SK-N-SH (cell line): ENCODE data around the gene TRIM28. TPM values are rescaled to one million over a fixed set of nuclear protein-coding genes. Genes with fewer than 3 reads are reported as not detected.

Experiments used
- CTCF ChIA-PET: fragments of 300-600, 350-600 bp; formaldehyde crosslinking; extraction: SDS; loops from one replicate; lab custom pipeline; 2021; lab: Yijun Ruan, JAX
- POLR2A ChIA-PET: fragments of 350-600 bp; sonication (Branson Sonifier 250); formaldehyde crosslinking; extraction: SDS; loops from one replicate; lab custom pipeline; 2020; ENCODE audit warnings: antibody characterized with exemption, inconsistent platforms; lab: Yijun Ruan, JAX
- DNase-seq: peaks from one replicate; pipeline ENCODE4 v3.0.0; 2012
- H2AFZ ChIP-seq: fragments of 200-600 bp; sonication (generic); 2 replicates; pipeline ENCODE4 v1.8.1; 2016; ENCODE audit warnings: antibody characterized with exemption, mild to moderate bottlenecking, low read depth
- H3F3A ChIP-seq: fragments of 200-600 bp; sonication (generic); replicated peaks from 2 replicates; pipeline ENCODE3; 2016; ENCODE audit warnings: antibody characterized with exemption, mild to moderate bottlenecking; ENCODE audit not compliant: insufficient read depth
- H3K27ac ChIP-seq, 2 experiments: fragments of 200-500 bp in 1 of 2; fragments of 200-600 bp in 1 of 2; sonication (Bioruptor generic) in 1 of 2; sonication (generic), shearing (Covaris generic) in 1 of 2; 2 replicates each; pipeline versions ENCODE4 v1.5.1 to v1.6.1; 2014 to 2016; ENCODE audit warnings: low read depth in 2 of 2, inconsistent platforms in 1 of 2, low read length in 1 of 2, mild to moderate bottlenecking in 1 of 2, mixed read lengths in 1 of 2
- H3K27me3 ChIP-seq: fragments of 200-600 bp; sonication (generic), shearing (Covaris generic); 2 replicates; pipeline ENCODE4 v1.6.1; 2016; ENCODE audit warnings: mixed run types; ENCODE audit not compliant: insufficient read depth
- H3K36me3 ChIP-seq, 2 experiments: fragments of 200-500 bp in 1 of 2; fragments of 200-600 bp in 1 of 2; sonication (Bioruptor generic) in 1 of 2; sonication (generic) in 1 of 2; replicated peaks in 1 of 2; 2 replicates each; pipeline versions ENCODE3 to v1.5.1; 2014 to 2016; ENCODE audit warnings: low read length in 1 of 2, mild to moderate bottlenecking in 1 of 2; ENCODE audit not compliant: insufficient read depth in 2 of 2, control insufficient read depth in 1 of 2
- H3K4me1 ChIP-seq, 2 experiments: fragments of 200-500 bp in 1 of 2; fragments of 200-600 bp in 1 of 2; sonication (Bioruptor generic) in 1 of 2; sonication (generic), shearing (Covaris generic) in 1 of 2; 2 replicates each; pipeline versions ENCODE4 v1.5.1 to v1.6.1; 2014 to 2016; ENCODE audit warnings: low read depth in 1 of 2, low read length in 1 of 2, mixed run types in 1 of 2; ENCODE audit not compliant: insufficient read depth in 2 of 2, control insufficient read depth in 1 of 2
- H3K4me2 ChIP-seq: fragments of 200-600 bp; sonication (generic), shearing (Covaris generic); 2 replicates; pipeline ENCODE4 v1.6.1; 2017; ENCODE audit warnings: mixed run types
- H3K4me3 ChIP-seq, 2 experiments: fragments of 200-500 bp in 1 of 2; fragments of 200-600 bp in 1 of 2; sonication (Bioruptor generic) in 1 of 2; sonication (generic), shearing (Covaris generic) in 1 of 2; 2 replicates each; pipeline versions ENCODE4 v1.5.1 to v1.8.1; 2014 to 2016; ENCODE audit warnings: low read depth in 2 of 2, inconsistent platforms in 1 of 2, low read length in 1 of 2, mild to moderate bottlenecking in 1 of 2, mixed read lengths in 1 of 2, moderate library complexity in 1 of 2
- H3K79me2 ChIP-seq: fragments of 200-600 bp; sonication (generic); 2 replicates; pipeline ENCODE4 v1.8.1; 2017; ENCODE audit warnings: mild to moderate bottlenecking; ENCODE audit not compliant: insufficient read depth
- H3K9ac ChIP-seq: fragments of 200-600 bp; sonication (generic); 2 replicates; pipeline ENCODE4 v1.6.1; 2017; ENCODE audit warnings: mixed run types
- H3K9me2 ChIP-seq: fragments of 200-600 bp; sonication (generic); 2 replicates; pipeline ENCODE4 v1.6.1; 2017; ENCODE audit warnings: mixed run types
- H3K9me3 ChIP-seq: fragments of 200-600 bp; sonication (generic); 2 replicates; pipeline ENCODE4 v1.6.1; 2017; ENCODE audit warnings: mixed run types, mild to moderate bottlenecking, moderate library complexity
- H4K20me1 ChIP-seq: fragments of 200-600 bp; sonication (generic); 2 replicates; pipeline ENCODE4 v1.6.1; 2017; ENCODE audit warnings: mild to moderate bottlenecking, mixed run types; ENCODE audit not compliant: insufficient read depth
- CHD2 ChIP-seq: fragments of 150-350 bp; IDR thresholded peaks from 2 replicates; pipeline ENCODE4 v1.6.1; 2018; ENCODE audit warnings: low read length; ENCODE audit not compliant: partially characterized antibody
- ELF1 ChIP-seq: IDR thresholded peaks from 2 replicates; pipeline ENCODE4 v1.4.0; 2012
- FOXJ3 ChIP-seq: sonication (generic); formaldehyde crosslinking; IDR thresholded peaks from 2 replicates; pipeline ENCODE4 v1.5.1; 2020; ENCODE audit warnings: mild to moderate bottlenecking, missing genetic modification reagents
- FOXM1 ChIP-seq: IDR thresholded peaks from 2 replicates; pipeline ENCODE4 v1.4.0; 2012; ENCODE audit warnings: low read depth, mild to moderate bottlenecking
- GABPA ChIP-seq: IDR thresholded peaks from 2 replicates; pipeline ENCODE4 v1.4.0; 2012; ENCODE audit warnings: low read depth, mild to moderate bottlenecking
- GATA2 ChIP-seq: sonication (generic); formaldehyde crosslinking; IDR thresholded peaks from 2 replicates; pipeline ENCODE4 v1.5.0; 2020; ENCODE audit warnings: mild to moderate bottlenecking, missing genetic modification reagents
- JUND ChIP-seq: IDR thresholded peaks from 2 replicates; pipeline ENCODE4 v1.4.0; 2012
- MEF2A ChIP-seq: IDR thresholded peaks from 2 replicates; pipeline ENCODE4 v1.4.0; 2012; ENCODE audit warnings: low read depth, borderline replicate concordance
- POLR2AphosphoS5 ChIP-seq: IDR thresholded peaks from 2 replicates; pipeline ENCODE4 v1.6.1; 2012; ENCODE audit warnings: low read depth, low read length
- RAD21 ChIP-seq: IDR thresholded peaks from 2 replicates; pipeline ENCODE4 v1.6.1; 2012; ENCODE audit warnings: mild to moderate bottlenecking, low read length
- RCOR1 ChIP-seq: fragments of 150-350 bp; IDR thresholded peaks from 2 replicates; pipeline ENCODE4 v1.6.1; 2017; ENCODE audit warnings: antibody characterized with exemption, low read length
- RFX5 ChIP-seq: IDR thresholded peaks from 2 replicates; pipeline ENCODE4 v1.6.1; 2012; ENCODE audit warnings: mild to moderate bottlenecking, improper control_type of control experiment, low read length
- SMC3 ChIP-seq: IDR thresholded peaks from 2 replicates; pipeline ENCODE4 v1.6.1; 2012; ENCODE audit warnings: low read depth, low read length, improper control_type of control experiment
- TAF1 ChIP-seq: IDR thresholded peaks from 2 replicates; pipeline ENCODE4 v1.6.1; 2012; ENCODE audit warnings: low read depth, mild to moderate bottlenecking, low read length, moderate library complexity, borderline replicate concordance
- TEAD4 ChIP-seq: IDR thresholded peaks from 2 replicates; pipeline ENCODE4 v1.4.0; 2012; ENCODE audit warnings: mild to moderate bottlenecking, borderline replicate concordance; ENCODE audit not compliant: insufficient read depth
- WGBS: methylation state at CpG from one replicate; pipeline ENCODE4 v1.1.6; 2017; ENCODE audit warnings: low lambda C conversion rate; 5-methylcytosine and 5-hydroxymethylcytosine counted together
- polyA plus RNA-seq, 3 experiments: library from polyadenylated mRNA; depleted of rRNA; stranded (reverse); fragments of >200 nt; gene quantifications; 2 replicates each; pipeline ENCODE4 v1.2.3, GENCODE V29; 2012
- TF ChIP-seq, protein P1 (sequence below): IDR thresholded peaks from 2 replicates; pipeline ENCODE4; 2012
- TF ChIP-seq, protein P2 (sequence below): fragments of 200-600 bp; sonication (generic); IDR thresholded peaks from 2 replicates; pipeline ENCODE4 v1.6.1; 2017; ENCODE audit warnings: antibody characterized with exemption, mild to moderate bottlenecking, moderate library complexity
- TF ChIP-seq, protein P3 (sequence below): IDR thresholded peaks from 2 replicates; pipeline ENCODE4 v1.6.1; 2012; ENCODE audit warnings: mild to moderate bottlenecking, low read depth, low read length, moderate library complexity

The TRIM28 gene
- polyA plus RNA-seq, 1 of the 3 experiments (the other 2 are of a cell fraction): 594 TPM

DNA sequence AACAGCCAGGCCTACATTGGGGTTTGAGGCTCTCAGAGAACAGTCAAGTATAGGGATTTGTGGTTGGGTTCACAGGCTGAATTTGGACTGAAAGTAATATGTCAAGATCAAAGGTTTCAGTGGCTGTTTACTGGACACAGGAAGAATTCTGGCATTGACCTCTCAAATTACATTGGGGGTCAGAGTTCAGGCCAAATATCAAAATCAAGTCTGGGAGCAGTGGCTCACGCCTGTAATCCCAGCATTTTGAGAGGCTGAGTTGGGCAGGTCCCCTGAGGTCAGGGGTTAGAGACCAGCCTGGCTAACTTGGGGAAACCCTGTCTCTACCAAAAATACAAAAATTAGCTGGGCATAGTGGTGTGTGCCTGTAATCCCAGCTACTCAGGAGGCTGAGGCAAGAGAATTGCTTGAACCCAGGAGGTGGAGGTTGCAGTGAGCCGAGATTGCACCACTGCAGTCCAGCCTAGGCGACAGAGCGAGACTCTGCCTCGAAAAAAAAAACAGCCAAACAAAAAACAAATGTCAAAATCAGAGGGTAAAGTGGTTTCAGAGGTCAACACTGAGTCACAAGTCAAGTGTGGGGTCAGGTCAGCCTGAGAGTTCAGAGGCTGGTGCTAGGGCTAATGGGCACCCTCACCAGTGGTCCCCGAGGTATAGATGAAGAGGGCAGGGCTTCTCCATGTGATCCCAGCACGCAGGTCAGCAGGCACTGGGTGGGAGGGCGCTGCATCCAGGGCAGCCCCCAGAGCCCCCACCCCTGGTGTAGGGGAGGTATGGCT, 33.6 kb upstream of the TRIM28 start:
- H3K27me3 ChIP-seq: no peaks in the 10 kb centered on the region
- no peak overlapping the region for H3K27ac ChIP-seq
- peaks cover 18% of the 10 kb centered on the region for H3K79me2 ChIP-seq
- DNase-seq: no peak
- peaks cover 6 to 9% of the 10 kb centered on the region in 2 experiments for H3K36me3 ChIP-seq
- peaks cover 0 to 10% of the 10 kb centered on the region in 2 experiments; a peak in 1 of 4 replicates for H3K4me1 ChIP-seq
- CTCF ChIA-PET: interaction anchor here (6.9 kb wide), 1 partner anchor 9 kb away, joined by 30 read pairs; the partner anchor contains the start of gene ZBTB45
- H2AFZ ChIP-seq: no peak overlapping the region
- H3K9ac ChIP-seq: no peak overlapping the region
- no peak overlapping the region for H3K4me2 ChIP-seq
- H4K20me1 ChIP-seq: no peaks in the 10 kb centered on the region
- TF ChIP-seq MEF2A (no peak), FOXJ3 (CRISPR knock-in tag) (no peak), GATA2 (CRISPR knock-in tag) (no peak), RCOR1 (no peak), GABPA (no peak), TEAD4 (no peak), RFX5 (no peak), TAF1 (no peak), SMC3 (no peak), CHD2 (no peak), FOXM1 (no peak), ELF1 (no peak), POLR2AphosphoS5 (no peak), JUND (no peak), RAD21 (no peak)
- TF ChIP-seq, protein P1, sequence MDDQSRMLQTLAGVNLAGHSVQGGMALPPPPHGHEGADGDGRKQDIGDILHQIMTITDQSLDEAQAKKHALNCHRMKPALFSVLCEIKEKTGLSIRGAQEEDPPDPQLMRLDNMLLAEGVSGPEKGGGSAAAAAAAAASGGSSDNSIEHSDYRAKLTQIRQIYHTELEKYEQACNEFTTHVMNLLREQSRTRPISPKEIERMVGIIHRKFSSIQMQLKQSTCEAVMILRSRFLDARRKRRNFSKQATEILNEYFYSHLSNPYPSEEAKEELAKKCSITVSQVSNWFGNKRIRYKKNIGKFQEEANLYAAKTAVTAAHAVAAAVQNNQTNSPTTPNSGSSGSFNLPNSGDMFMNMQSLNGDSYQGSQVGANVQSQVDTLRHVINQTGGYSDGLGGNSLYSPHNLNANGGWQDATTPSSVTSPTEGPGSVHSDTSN: no peak
- TF ChIP-seq, protein P2, sequence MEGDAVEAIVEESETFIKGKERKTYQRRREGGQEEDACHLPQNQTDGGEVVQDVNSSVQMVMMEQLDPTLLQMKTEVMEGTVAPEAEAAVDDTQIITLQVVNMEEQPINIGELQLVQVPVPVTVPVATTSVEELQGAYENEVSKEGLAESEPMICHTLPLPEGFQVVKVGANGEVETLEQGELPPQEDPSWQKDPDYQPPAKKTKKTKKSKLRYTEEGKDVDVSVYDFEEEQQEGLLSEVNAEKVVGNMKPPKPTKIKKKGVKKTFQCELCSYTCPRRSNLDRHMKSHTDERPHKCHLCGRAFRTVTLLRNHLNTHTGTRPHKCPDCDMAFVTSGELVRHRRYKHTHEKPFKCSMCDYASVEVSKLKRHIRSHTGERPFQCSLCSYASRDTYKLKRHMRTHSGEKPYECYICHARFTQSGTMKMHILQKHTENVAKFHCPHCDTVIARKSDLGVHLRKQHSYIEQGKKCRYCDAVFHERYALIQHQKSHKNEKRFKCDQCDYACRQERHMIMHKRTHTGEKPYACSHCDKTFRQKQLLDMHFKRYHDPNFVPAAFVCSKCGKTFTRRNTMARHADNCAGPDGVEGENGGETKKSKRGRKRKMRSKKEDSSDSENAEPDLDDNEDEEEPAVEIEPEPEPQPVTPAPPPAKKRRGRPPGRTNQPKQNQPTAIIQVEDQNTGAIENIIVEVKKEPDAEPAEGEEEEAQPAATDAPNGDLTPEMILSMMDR: no peak
- TF ChIP-seq, protein P3, sequence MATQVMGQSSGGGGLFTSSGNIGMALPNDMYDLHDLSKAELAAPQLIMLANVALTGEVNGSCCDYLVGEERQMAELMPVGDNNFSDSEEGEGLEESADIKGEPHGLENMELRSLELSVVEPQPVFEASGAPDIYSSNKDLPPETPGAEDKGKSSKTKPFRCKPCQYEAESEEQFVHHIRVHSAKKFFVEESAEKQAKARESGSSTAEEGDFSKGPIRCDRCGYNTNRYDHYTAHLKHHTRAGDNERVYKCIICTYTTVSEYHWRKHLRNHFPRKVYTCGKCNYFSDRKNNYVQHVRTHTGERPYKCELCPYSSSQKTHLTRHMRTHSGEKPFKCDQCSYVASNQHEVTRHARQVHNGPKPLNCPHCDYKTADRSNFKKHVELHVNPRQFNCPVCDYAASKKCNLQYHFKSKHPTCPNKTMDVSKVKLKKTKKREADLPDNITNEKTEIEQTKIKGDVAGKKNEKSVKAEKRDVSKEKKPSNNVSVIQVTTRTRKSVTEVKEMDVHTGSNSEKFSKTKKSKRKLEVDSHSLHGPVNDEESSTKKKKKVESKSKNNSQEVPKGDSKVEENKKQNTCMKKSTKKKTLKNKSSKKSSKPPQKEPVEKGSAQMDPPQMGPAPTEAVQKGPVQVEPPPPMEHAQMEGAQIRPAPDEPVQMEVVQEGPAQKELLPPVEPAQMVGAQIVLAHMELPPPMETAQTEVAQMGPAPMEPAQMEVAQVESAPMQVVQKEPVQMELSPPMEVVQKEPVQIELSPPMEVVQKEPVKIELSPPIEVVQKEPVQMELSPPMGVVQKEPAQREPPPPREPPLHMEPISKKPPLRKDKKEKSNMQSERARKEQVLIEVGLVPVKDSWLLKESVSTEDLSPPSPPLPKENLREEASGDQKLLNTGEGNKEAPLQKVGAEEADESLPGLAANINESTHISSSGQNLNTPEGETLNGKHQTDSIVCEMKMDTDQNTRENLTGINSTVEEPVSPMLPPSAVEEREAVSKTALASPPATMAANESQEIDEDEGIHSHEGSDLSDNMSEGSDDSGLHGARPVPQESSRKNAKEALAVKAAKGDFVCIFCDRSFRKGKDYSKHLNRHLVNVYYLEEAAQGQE: no peak
- no peaks in the 10 kb centered on the region for H3K9me3 ChIP-seq
- H3K9me2 ChIP-seq: no peaks in the 10 kb centered on the region
- H3F3A ChIP-seq: peaks cover 4% of the 10 kb centered on the region
- WGBS: 84% methylated on average over 7 of the region's 8 CpGs
- H3K4me3 ChIP-seq: no peak overlapping the region
- POLR2A ChIA-PET: no interaction called here
